GM12878 (cell line): ENCODE measurements around the gene LARP4B.

Source experiments
- MXI1 ChIP-seq: fragments of 150-350 bp; IDR thresholded peaks from 2 replicates; pipeline ENCODE4 v1.6.1; 2011; ENCODE audit warnings: low read depth, mild to moderate bottlenecking, inconsistent platforms, low read length, improper control_type of control experiment
- POLR2A ChIP-seq: IDR thresholded peaks from 2 replicates; pipeline ENCODE4 v1.6.1; 2011; ENCODE audit warnings: low read depth, mild to moderate bottlenecking, low read length

DNA sequence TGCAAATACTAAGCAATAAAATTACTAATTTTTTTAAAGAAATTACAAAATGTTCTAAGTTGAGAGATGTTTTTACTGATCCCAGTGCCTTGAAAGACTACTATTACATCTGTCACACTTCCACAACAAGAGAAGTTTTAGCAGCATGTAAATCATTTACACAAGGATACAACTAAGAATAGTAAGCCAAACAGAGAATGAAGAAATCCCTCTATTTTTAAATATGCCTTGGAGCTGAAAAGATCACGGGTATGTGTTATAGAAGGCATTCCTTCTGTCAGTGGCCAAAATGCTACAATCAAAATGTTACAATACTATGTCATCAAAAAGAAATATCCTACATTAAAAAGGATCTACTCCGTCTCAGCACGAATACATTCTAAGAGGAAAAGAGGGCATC lies 52.6 kb downstream of the LARP4B start:
- TF ChIP-seq POLR2A (no peak), MXI1 (no peak)
